A549 (cell line): ENCODE data around the gene TTLL11. TPM values are rescaled to one million over a fixed set of nuclear protein-coding genes. Genes with fewer than 3 reads are reported as not detected.

Experiments
- ATAC-seq, 2 experiments: fragments of 200-7000 bp in 1 of 2; fragments of >200 bp in 1 of 2; cut with Nextera tagmentation in 1 of 2; cut with Tn5 transposase in 1 of 2; 3 replicates each; pipeline versions ENCODE4 v1.8.0 to v1.9.1; 2018 to 2020; ENCODE audit warnings: mild to moderate bottlenecking in 1 of 2, moderate library complexity in 1 of 2
- CTCF ChIA-PET: fragments of 300-600 bp; sonication (Branson Sonifier 250); formaldehyde crosslinking; extraction: SDS; loops from one replicate; lab custom pipeline; 2021; ENCODE audit warnings: antibody characterized with exemption, inconsistent platforms; lab: Yijun Ruan, JAX
- POLR2A ChIA-PET: fragments of 350-600 bp; formaldehyde crosslinking; extraction: SDS; loops from one replicate; lab custom pipeline; 2021; ENCODE audit warnings: antibody characterized with exemption, inconsistent platforms; lab: Yijun Ruan, JAX
- DNase-seq, 2 experiments: peaks; one replicate each; pipeline versions ENCODE4 v3.0.0 to v3.0.0-alpha.2; 2011 to 2016; ENCODE audit warnings: low read depth in 1 of 2, low spot score in 1 of 2
- FAIRE-seq: peaks from 2 replicates; lab custom pipeline; 2011; peaks lifted over from hg19 to GRCh38; lab: Jason Lieb, UNC
- H3K27ac ChIP-seq, 2 experiments: fragments of >200 bp; sonication (Bioruptor Twin); formaldehyde crosslinking; 3 replicates each; pipeline ENCODE4 v1.5.1; 2016 to 2017
- H3K4me1 ChIP-seq: fragments of >200 bp; sonication (Bioruptor Twin); formaldehyde crosslinking; 3 replicates; pipeline ENCODE4 v1.6.1; 2016
- H3K4me2 ChIP-seq: fragments of >200 bp; sonication (Bioruptor Twin); formaldehyde crosslinking; 3 replicates; pipeline ENCODE4 v1.6.1; 2016
- H3K4me3 ChIP-seq: fragments of >200 bp; sonication (Bioruptor Twin); formaldehyde crosslinking; 3 replicates; pipeline ENCODE4 v1.5.1; 2016
- H3K9me3 ChIP-seq: fragments of >200 bp; sonication (Bioruptor Twin); formaldehyde crosslinking; 3 replicates; pipeline ENCODE4 v1.6.1; 2016
- ATOH8 ChIP-seq: fragments of 250-450 bp; sonication (Bioruptor Pico); IDR thresholded peaks from 2 replicates; pipeline ENCODE4 v1.5.0; 2020; ENCODE audit warnings: low read depth, mild to moderate bottlenecking, moderate library complexity
- CBX2 ChIP-seq: fragments of 200-600 bp; sonication (generic); IDR thresholded peaks from 2 replicates; pipeline ENCODE4 v1.6.1; 2016; ENCODE audit warnings: low read depth, mild to moderate bottlenecking, borderline replicate concordance
- CHD2 ChIP-seq: fragments of 150-350 bp; IDR thresholded peaks from 2 replicates; pipeline ENCODE4 v1.6.1; 2014; ENCODE audit warnings: low read length; ENCODE audit not compliant: partially characterized antibody
- CHD4 ChIP-seq: fragments of 200-600 bp; sonication (generic); IDR thresholded peaks from 2 replicates; pipeline ENCODE4 v1.6.1; 2016; ENCODE audit warnings: antibody characterized with exemption, mild to moderate bottlenecking, borderline replicate concordance
- EHF ChIP-seq: fragments of 250-450 bp; sonication (Bioruptor Pico); IDR thresholded peaks from 2 replicates; pipeline ENCODE4 v1.5.0; 2020; ENCODE audit warnings: mild to moderate bottlenecking
- ELK1 ChIP-seq: fragments of 150-350 bp; IDR thresholded peaks from 2 replicates; pipeline ENCODE4 v1.6.1; 2014; ENCODE audit warnings: low read depth, mild to moderate bottlenecking, low read length
- ESRRA ChIP-seq: fragments of 150-350 bp; IDR thresholded peaks from 2 replicates; pipeline ENCODE4 v1.6.1; 2014; ENCODE audit warnings: mild to moderate bottlenecking, low read length, borderline replicate concordance
- FOSB ChIP-seq: fragments of 250-450 bp; sonication (Bioruptor Pico); IDR thresholded peaks from 2 replicates; pipeline ENCODE4 v1.5.0; 2020; ENCODE audit warnings: mild to moderate bottlenecking, moderate library complexity
- HDAC2 ChIP-seq: fragments of 200-600 bp; sonication (generic); IDR thresholded peaks from 2 replicates; pipeline ENCODE4 v1.6.1; 2016
- HES2 ChIP-seq: fragments of >200 bp; sonication (Bioruptor Twin); formaldehyde crosslinking; IDR thresholded peaks from 2 replicates; pipeline ENCODE4 v1.6.1; 2016
- HEYL ChIP-seq: fragments of 250-450 bp; sonication (Bioruptor Pico); IDR thresholded peaks from 2 replicates; pipeline ENCODE4 v1.8.0; 2021; ENCODE audit warnings: mild to moderate bottlenecking, moderate library complexity
- HOXA7 ChIP-seq: fragments of 250-450 bp; sonication (Bioruptor Pico); IDR thresholded peaks from 2 replicates; pipeline ENCODE4 v1.5.0; 2020; ENCODE audit warnings: mild to moderate bottlenecking, moderate library complexity
- HOXB5 ChIP-seq: fragments of 250-450 bp; sonication (Bioruptor Pico); IDR thresholded peaks from 2 replicates; pipeline ENCODE4 v1.5.0; 2020; ENCODE audit warnings: mild to moderate bottlenecking, moderate library complexity
- JUN ChIP-seq, 2 experiments: fragments of >200 bp; sonication (Bioruptor Twin); formaldehyde crosslinking; IDR thresholded peaks; 2 replicates in 1 of 2; 3 replicates in 1 of 2; pipeline ENCODE4 v1.6.1; 2016 to 2017
- JUNB ChIP-seq: fragments of >200 bp; sonication (Bioruptor Twin); formaldehyde crosslinking; IDR thresholded peaks from 2 replicates; pipeline ENCODE4 v1.6.1; 2016
- KDM5A ChIP-seq: fragments of 200-600 bp; sonication (generic); IDR thresholded peaks from 2 replicates; pipeline ENCODE4 v1.6.1; 2016; ENCODE audit warnings: antibody characterized with exemption, mild to moderate bottlenecking
- MAZ ChIP-seq: fragments of 150-350 bp; IDR thresholded peaks from 2 replicates; pipeline ENCODE4 v1.6.1; 2014; ENCODE audit warnings: antibody characterized with exemption, low read depth, low read length, borderline replicate concordance
- NFE2L2 ChIP-seq: fragments of 150-350 bp; conservative IDR thresholded peaks from 2 replicates; pipeline ENCODE4 v1.6.1; 2014; ENCODE audit warnings: low read length
- NR3C1 ChIP-seq: fragments of >200 bp; sonication (Bioruptor Twin); formaldehyde crosslinking; IDR thresholded peaks from 3 replicates; pipeline ENCODE4 v1.6.1; 2017
- RARB ChIP-seq: fragments of 250-450 bp; sonication (Bioruptor Pico); IDR thresholded peaks from 2 replicates; pipeline ENCODE4 v1.8.0; 2021; ENCODE audit warnings: mild to moderate bottlenecking, moderate library complexity
- REST ChIP-seq: fragments of 200-600 bp; sonication (generic); IDR thresholded peaks from 2 replicates; pipeline ENCODE4 v1.6.1; 2016; ENCODE audit warnings: antibody characterized with exemption, mild to moderate bottlenecking, moderate library complexity
- RFX5 ChIP-seq: fragments of 450-650 bp; IDR thresholded peaks from 2 replicates; pipeline ENCODE4 v1.7.1; 2014; ENCODE audit warnings: antibody characterized with exemption, mild to moderate bottlenecking, moderate library complexity
- RNF2 ChIP-seq: fragments of 200-600 bp; sonication (generic); IDR thresholded peaks from 2 replicates; pipeline ENCODE4 v1.6.1; 2016; ENCODE audit warnings: low read depth, mild to moderate bottlenecking, antibody characterized with exemption, moderate library complexity, borderline replicate concordance
- USF2 ChIP-seq: fragments of 450-650 bp; IDR thresholded peaks from 2 replicates; pipeline ENCODE4 v1.6.1; 2014; ENCODE audit warnings: antibody characterized with exemption
- ZC3H11A ChIP-seq: fragments of 450-650 bp; IDR thresholded peaks from 2 replicates; pipeline ENCODE4 v1.6.1; 2014; ENCODE audit warnings: antibody characterized with exemption, mild to moderate bottlenecking
- ZFP36 ChIP-seq: fragments of 450-650 bp; IDR thresholded peaks from 2 replicates; pipeline ENCODE4 v1.6.1; 2014; ENCODE audit warnings: borderline replicate concordance; ENCODE audit not compliant: partially characterized antibody
- ZNF302 ChIP-seq: fragments of 250-450 bp; sonication (Bioruptor Pico); IDR thresholded peaks from 2 replicates; pipeline ENCODE4 v1.9.0; 2021; ENCODE audit warnings: inconsistent platforms, mild to moderate bottlenecking, moderate library complexity
- ZSCAN20 ChIP-seq: fragments of 250-450 bp; sonication (Bioruptor Pico); IDR thresholded peaks from 2 replicates; pipeline ENCODE4 v1.8.0; 2022; ENCODE audit warnings: mild to moderate bottlenecking, moderate library complexity
- WGBS: methylation state at CpG from one replicate; pipeline ENCODE4 v1.1.6; 2017; ENCODE audit errors: missing lambda C conversion rate; 5-methylcytosine and 5-hydroxymethylcytosine counted together
- polyA plus RNA-seq, 4 experiments: library from polyadenylated mRNA; depleted of rRNA in 3 of 4; stranded (reverse); fragments of >200 nt; fragmentation: RNase III in 1 of 4; extraction: RNeasy Plus Mini Kit Qiagen cat#74134 plus additional on column Dnase treatment in 1 of 4; gene quantifications; 2 replicates in 3 of 4; 3 replicates in 1 of 4; pipeline ENCODE4 v1.2.3, GENCODE V29; 2011 to 2017

Gene TTLL11
- polyA plus RNA-seq, 2 of the 4 experiments (the other 2 are of a cell fraction) = 1.8 to 2.6 TPM

GRCh38 chr9:121962421-121962820 is 130.7 kb downstream of the TTLL11 start:
- no peak for TF ChIP-seq REST
- TF ChIP-seq ELK1 = no peak
- TF ChIP-seq HDAC2 = no peak
- no peak for TF ChIP-seq ZC3H11A
- TF ChIP-seq KDM5A = no peak
- TF ChIP-seq RARB (CRISPR knock-in tag) = no peak
- TF ChIP-seq HOXA7 (CRISPR knock-in tag) = no peak
- no peak for TF ChIP-seq NR3C1
- no peak for TF ChIP-seq CBX2
- no peak for TF ChIP-seq CHD4
- no peak for TF ChIP-seq HOXB5
- TF ChIP-seq FOSB (CRISPR knock-in tag) = no peak
- no peak for TF ChIP-seq RFX5
- TF ChIP-seq USF2 = no peak
- no peak for TF ChIP-seq ZSCAN20 (CRISPR knock-in tag)
- no peak for TF ChIP-seq HES2
- TF ChIP-seq EHF (CRISPR knock-in tag) = no peak
- no peak for TF ChIP-seq JUNB
- no peak for TF ChIP-seq ZNF302 (CRISPR knock-in tag)
- TF ChIP-seq, all 56 proteins: peak for 0
- DNase-seq = no peak
- Histone ChIP-seq H3K4me2 (no peak overlapping the region), H3K27ac (no peak overlapping the region), H3K4me1 (no peaks in the 10 kb centered on the region), H3K4me3 (no peak overlapping the region), H3K9me3 (no peaks in the 10 kb centered on the region)
- no peak for ATAC-seq
- ChIA-PET CTCF (interaction anchor here (0.5 kb wide), 1 partner anchor 119 kb away, joined by 3 read pairs; no protein-coding TSS in a partner anchor), POLR2A (no interaction called here)
- FAIRE-seq = no peak
- 100% methylated on average over 1 of the region's 1 CpG for WGBS

- Histone ChIP-seq H3K4me3 (no peak overlapping the region), H3K4me2 (no peak overlapping the region), H3K4me1 (no peaks in the 10 kb centered on the region)
- no peak for FAIRE-seq
- TF ChIP-seq EHF (CRISPR knock-in tag) = no peak
- no peak for TF ChIP-seq RFX5
- no peak for TF ChIP-seq NR3C1
- no peak for TF ChIP-seq MAZ
- no peak for TF ChIP-seq CHD2
- no peak for TF ChIP-seq RNF2
- TF ChIP-seq ATOH8 = no peak
- no peak for TF ChIP-seq ZSCAN20 (CRISPR knock-in tag)
- TF ChIP-seq HEYL = no peak
- no peak for TF ChIP-seq ZFP36
- no peak for TF ChIP-seq JUN (IDR thresholded peaks at IDR 0.05)
- TF ChIP-seq NFE2L2 = no peak
- no peak for TF ChIP-seq ESRRA
- no peak for TF ChIP-seq ZC3H11A
- no peak for TF ChIP-seq CHD4
- TF ChIP-seq, all 56 proteins: peak for 0
- no peak overlapping the region for H3K27ac ChIP-seq
- POLR2A ChIA-PET = no interaction called here
- CTCF ChIA-PET = interaction anchor here (1.2 kb wide), 1 partner anchor 11 kb away, joined by 3 read pairs; no protein-coding TSS in a partner anchor
- ATAC-seq (no peak), DNase-seq (no peak)
- WGBS = 81% methylated on average over 7 of the region's 7 CpGs
- no peaks in the 10 kb centered on the region for H3K9me3 ChIP-seq
These were observed 132.4 kb downstream of the TTLL11 start for GRCh38 chr9:121960665-121961064.
